Psoas muscle (tissue), 8 donors: Measurements from ENCODE around the gene ANKRD30A. TPM values are rescaled to one million over a fixed set of nuclear protein-coding genes. Genes with fewer than 3 reads are reported as not detected.

Source experiments
- ATAC-seq, 4 donors: fragments of 200-7000 bp; cut with Tn5 transposase; one replicate each; pipeline ENCODE4 v1.9.1; 2020; ENCODE audit warnings: moderate library complexity in 3 of 4, mild to moderate bottlenecking in 2 of 4
- DNase-seq, 2 donors: peaks; one replicate each; pipeline ENCODE4 v3.0.0-alpha.2; 2020
- H3K27ac ChIP-seq: fragments of 200-600 bp; one replicate; pipeline ENCODE4 v1.8.0; 2022
- H3K27me3 ChIP-seq, 3 donors: fragments of 200-600 bp in 1 of 3; one replicate each; pipeline versions ENCODE4 v1.6.1 to v1.8.0; 2013 to 2022; ENCODE audit warnings: low read length in 2 of 3, mild to moderate bottlenecking in 2 of 3, moderate library complexity in 1 of 3; ENCODE audit not compliant: insufficient read depth in 3 of 3
- H3K36me3 ChIP-seq, 2 donors: fragments of 200-600 bp in 1 of 2; one replicate each; pipeline versions ENCODE4 v1.6.1 to v1.8.0; 2013 to 2022; ENCODE audit warnings: low read depth in 1 of 2, mild to moderate bottlenecking in 1 of 2, moderate library complexity in 1 of 2; ENCODE audit not compliant: insufficient read depth in 1 of 2
- H3K4me1 ChIP-seq: fragments of 200-600 bp; one replicate; pipeline ENCODE4 v1.8.0; 2022
- H3K4me3 ChIP-seq: fragments of 200-600 bp; one replicate; pipeline ENCODE4 v1.8.0; 2022; ENCODE audit warnings: mild to moderate bottlenecking
- H3K9me3 ChIP-seq: fragments of 200-600 bp; one replicate; pipeline ENCODE4 v1.8.0; 2022
- WGBS, 3 donors: extraction: QIAGEN DNeasy Blood & Tissue Kit; methylation state at CpG; one replicate each; pipeline versions ENCODE4 v1.1.6 to v1.1.7; 2013; 5-methylcytosine and 5-hydroxymethylcytosine counted together
- intact Hi-C, 2 donors: fragments of 100-400 bp; cut with DNase I; formaldehyde crosslinking; loops; one replicate each; pipeline versions ENCODE4 v1.11.0 to v1.14.2; 2022
- polyA plus RNA-seq, 3 donors: library from polyadenylated mRNA; stranded (reverse); fragments of 200-250 nt; gene quantifications; one replicate each; pipeline ENCODE4 v1.2.3, GENCODE V29; 2013
- total RNA-seq, 4 donors: library from RNA; stranded (reverse); fragmentation: NEBNext Ultra II Directional in 2 of 4; extraction: Animal tissue kit (Norgen Biotek cat#: 25700) in 2 of 4; gene quantifications; one replicate each; pipeline versions ENCODE4 v1.2.1 to v1.2.4, GENCODE V29; 2021 to 2023
- TF ChIP-seq, protein P1 (sequence below): fragments of 200-600 bp; IDR thresholded peaks from one replicate; pipeline ENCODE4 v1.8.0; 2022; ENCODE audit warnings: antibody characterized with exemption
- donor health status: healthy with polysubstance abuse.
- donor health status: DM: no; HTN: no; CAD: no; lungs with moderate emphysema.
- donor health status: Bipolar disorder and iron deficiency.
- donor health status: healthy.
- donor health status: DM: yes; HTN: yes; CAD: no.
- donor health status: DM: no; HTN: no; CAD: no.
- donor health status: DM: no; HTN: no; CAD: no.
- donor health status: DM: yes; HTN: yes; CAD: no.

The ANKRD30A gene
- total and polyA plus RNA-seq, 7 donors, result not detected

DNA sequence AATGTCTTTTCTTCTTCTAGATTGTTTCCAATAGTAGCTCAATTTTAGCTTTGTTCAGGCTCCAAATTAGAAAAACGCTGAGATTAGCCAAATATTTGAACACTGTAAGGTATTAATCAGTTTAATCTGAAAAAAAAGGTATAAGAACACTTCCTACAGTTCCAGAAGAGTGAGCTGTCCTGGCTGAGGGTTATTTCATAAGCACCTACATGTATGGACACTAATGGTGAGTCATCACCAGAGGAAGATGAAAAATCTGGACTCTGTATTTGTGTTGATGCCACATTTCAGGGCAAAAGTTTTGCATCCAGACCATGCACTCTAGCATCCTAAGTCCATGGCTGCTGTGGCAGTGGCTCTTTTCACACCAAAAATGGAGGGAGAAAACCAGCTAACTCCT, 189.5 kb downstream of the ANKRD30A start:
- no peak for ATAC-seq
- TF ChIP-seq, protein P1, sequence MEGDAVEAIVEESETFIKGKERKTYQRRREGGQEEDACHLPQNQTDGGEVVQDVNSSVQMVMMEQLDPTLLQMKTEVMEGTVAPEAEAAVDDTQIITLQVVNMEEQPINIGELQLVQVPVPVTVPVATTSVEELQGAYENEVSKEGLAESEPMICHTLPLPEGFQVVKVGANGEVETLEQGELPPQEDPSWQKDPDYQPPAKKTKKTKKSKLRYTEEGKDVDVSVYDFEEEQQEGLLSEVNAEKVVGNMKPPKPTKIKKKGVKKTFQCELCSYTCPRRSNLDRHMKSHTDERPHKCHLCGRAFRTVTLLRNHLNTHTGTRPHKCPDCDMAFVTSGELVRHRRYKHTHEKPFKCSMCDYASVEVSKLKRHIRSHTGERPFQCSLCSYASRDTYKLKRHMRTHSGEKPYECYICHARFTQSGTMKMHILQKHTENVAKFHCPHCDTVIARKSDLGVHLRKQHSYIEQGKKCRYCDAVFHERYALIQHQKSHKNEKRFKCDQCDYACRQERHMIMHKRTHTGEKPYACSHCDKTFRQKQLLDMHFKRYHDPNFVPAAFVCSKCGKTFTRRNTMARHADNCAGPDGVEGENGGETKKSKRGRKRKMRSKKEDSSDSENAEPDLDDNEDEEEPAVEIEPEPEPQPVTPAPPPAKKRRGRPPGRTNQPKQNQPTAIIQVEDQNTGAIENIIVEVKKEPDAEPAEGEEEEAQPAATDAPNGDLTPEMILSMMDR, result no peak
- intact Hi-C loops, result no loop called here
- Histone ChIP-seq H3K36me3 (no peaks in the 10 kb centered on the region), H3K27ac (no peak overlapping the region), H3K4me3 (no peak overlapping the region), H3K27me3 (no peaks in the 10 kb centered on the region), H3K9me3 (no peaks in the 10 kb centered on the region), H3K4me1 (no peaks in the 10 kb centered on the region)
- no peak for DNase-seq
- 11 to 32% (median 13%) methylated on average over 1 of the region's 1 CpG for WGBS, 3 donors

DNA sequence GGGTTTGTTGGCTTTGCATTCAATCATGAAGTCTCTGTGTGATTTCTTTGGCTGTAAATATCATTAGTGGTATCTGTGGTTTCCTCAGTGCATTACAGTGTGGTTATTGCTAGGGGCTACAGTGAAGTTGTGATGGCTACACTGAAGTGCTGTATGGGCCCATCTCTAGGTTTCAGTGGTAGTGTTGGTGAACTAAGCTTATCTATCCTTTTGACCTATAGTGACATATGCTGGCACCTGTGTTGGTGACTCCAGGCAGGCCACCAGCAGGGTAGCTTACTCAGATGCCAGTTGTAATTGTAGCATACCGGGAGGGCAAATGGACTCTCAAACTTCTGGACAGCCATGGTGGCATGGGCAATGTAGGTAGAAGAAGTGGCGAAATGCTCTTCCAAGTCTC, 219.0 kb downstream of the ANKRD30A start:
- H3K4me1 ChIP-seq, result no peaks in the 10 kb centered on the region
- no peak for DNase-seq
- H3K4me3 ChIP-seq, result no peak overlapping the region
- no peaks in the 10 kb centered on the region for H3K27me3 ChIP-seq
- ATAC-seq, result no peak
- WGBS, 3 donors, result 73 to 80% (median 79%) methylated on average over 2 of the region's 2 CpGs
- no peak overlapping the region for H3K27ac ChIP-seq
- H3K36me3 ChIP-seq, result no peaks in the 10 kb centered on the region
- no peaks in the 10 kb centered on the region for H3K9me3 ChIP-seq
- intact Hi-C loops, result no loop called here
- TF ChIP-seq, protein P1, result no peak

DNA sequence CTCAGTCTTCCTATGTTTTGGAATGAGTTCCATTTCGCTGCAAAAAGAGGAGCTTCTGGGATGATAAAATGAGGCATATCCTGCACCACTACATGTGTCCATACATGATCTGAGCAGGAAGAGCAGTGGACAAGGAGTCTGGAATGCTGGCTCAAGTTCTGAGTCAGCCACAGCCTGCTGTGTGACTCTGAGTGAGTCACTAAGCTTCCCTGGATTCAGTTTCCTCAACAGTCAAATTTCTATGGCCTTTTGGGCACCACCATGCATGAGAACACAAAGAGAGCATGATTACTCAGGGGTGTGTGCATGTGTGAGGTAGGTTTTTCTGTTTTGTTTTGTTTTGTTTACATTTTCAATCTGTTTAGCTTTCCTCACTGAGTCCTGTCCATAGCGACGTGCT, 254.6 kb downstream of the ANKRD30A start:
- TF ChIP-seq, protein P1, result no peak
- no peaks in the 10 kb centered on the region for H3K9me3 ChIP-seq
- no peaks in the 10 kb centered on the region for H3K36me3 ChIP-seq
- no peak for DNase-seq
- no peaks in the 10 kb centered on the region for H3K4me1 ChIP-seq
- ATAC-seq, result no peak
- WGBS, 3 donors, result 60 to 75% (median 71%) methylated on average over 3 of the region's 3 CpGs
- H3K27ac ChIP-seq, result no peak overlapping the region
- no peaks in the 10 kb centered on the region for H3K27me3 ChIP-seq
- intact Hi-C loops, result no loop called here
- no peak overlapping the region for H3K4me3 ChIP-seq

DNA sequence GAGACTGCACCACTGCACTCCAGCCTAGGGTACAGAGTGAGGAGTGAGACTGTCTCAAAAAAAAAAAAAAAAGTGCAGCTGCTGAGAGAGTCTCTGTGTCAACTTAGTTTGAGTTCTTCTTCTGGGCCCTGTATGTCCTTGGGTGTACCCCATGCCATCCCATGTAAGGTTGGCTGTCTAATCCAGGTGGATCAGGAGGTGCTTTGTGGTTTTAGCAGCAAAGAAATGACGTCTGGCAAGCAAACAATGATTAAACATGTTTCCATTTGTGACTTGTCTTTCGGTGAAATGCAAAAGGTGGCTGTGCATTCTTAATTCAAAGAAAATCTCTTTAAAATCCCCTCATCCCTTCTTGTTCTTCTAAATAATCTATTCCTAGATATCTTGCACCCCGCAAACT, 255.9 kb downstream of the ANKRD30A start:
- Histone ChIP-seq H3K36me3 (no peaks in the 10 kb centered on the region), H3K4me1 (no peaks in the 10 kb centered on the region), H3K27me3 (no peaks in the 10 kb centered on the region), H3K9me3 (no peaks in the 10 kb centered on the region), H3K27ac (no peak overlapping the region), H3K4me3 (no peak overlapping the region)
- no peak for ATAC-seq
- no peak for DNase-seq
- 69 to 81% (median 71%) methylated on average over 3 of the region's 3 CpGs for WGBS, 3 donors
- intact Hi-C loops, result no loop called here
- TF ChIP-seq, protein P1, result no peak

DNA sequence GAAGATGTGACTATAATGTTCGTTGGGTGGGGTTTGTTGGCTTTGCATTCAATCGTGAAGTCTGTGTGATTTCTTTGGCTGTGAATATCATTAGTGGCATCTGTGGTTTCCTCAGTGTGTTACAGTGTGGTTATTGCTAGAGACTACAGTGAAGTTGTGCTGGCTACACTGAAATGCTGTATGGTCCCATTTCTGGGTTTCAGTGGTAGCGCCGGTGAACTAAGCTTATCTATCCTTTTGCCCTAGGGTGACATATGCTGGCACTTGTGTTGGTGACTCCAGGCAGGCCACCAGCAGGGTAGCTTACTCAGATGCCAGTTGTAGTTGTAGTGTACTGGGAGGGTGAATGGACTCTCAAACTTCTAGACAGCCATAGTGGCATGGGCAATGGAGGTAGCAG, 259.5 kb downstream of the ANKRD30A start:
- intact Hi-C loops, result no loop called here
- TF ChIP-seq, protein P1, result no peak
- Histone ChIP-seq H3K9me3 (no peaks in the 10 kb centered on the region), H3K36me3 (no peaks in the 10 kb centered on the region), H3K4me3 (no peak overlapping the region), H3K27me3 (no peaks in the 10 kb centered on the region), H3K4me1 (no peaks in the 10 kb centered on the region), H3K27ac (no peak overlapping the region)
- 70 to 87% (median 80%) methylated on average over 4 of the region's 4 CpGs for WGBS, 3 donors
- DNase-seq, result no peak
- no peak for ATAC-seq
